Fibroblast of pulmonary artery (primary cell): ENCODE data around the gene AREG.
"Not testable (repeated sequence)": the region's sequence is repeated elsewhere in the genome, so short reads cannot be mapped to it uniquely, and the experiment has no call there.

Experiments used
- DNase-seq: peaks from one replicate; pipeline ENCODE4 v3.0.0-alpha.2; 2010; ENCODE audit warnings: low read depth
- H3K4me3 ChIP-seq: replicated peaks from 2 replicates; pipeline ENCODE4 v1.5.1; 2011; ENCODE audit warnings: low read depth, mild to moderate bottlenecking, control low read depth, low read length, moderate library complexity
- TF ChIP-seq, protein P1 (sequence below): IDR thresholded peaks from 2 replicates; pipeline ENCODE4 v1.5.1; 2011; ENCODE audit warnings: mild to moderate bottlenecking, control low read depth, low read length, inconsistent platforms; ENCODE audit errors: missing control alignments

The AREG gene, protein sequence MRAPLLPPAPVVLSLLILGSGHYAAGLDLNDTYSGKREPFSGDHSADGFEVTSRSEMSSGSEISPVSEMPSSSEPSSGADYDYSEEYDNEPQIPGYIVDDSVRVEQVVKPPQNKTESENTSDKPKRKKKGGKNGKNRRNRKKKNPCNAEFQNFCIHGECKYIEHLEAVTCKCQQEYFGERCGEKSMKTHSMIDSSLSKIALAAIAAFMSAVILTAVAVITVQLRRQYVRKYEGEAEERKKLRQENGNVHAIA

DNA sequence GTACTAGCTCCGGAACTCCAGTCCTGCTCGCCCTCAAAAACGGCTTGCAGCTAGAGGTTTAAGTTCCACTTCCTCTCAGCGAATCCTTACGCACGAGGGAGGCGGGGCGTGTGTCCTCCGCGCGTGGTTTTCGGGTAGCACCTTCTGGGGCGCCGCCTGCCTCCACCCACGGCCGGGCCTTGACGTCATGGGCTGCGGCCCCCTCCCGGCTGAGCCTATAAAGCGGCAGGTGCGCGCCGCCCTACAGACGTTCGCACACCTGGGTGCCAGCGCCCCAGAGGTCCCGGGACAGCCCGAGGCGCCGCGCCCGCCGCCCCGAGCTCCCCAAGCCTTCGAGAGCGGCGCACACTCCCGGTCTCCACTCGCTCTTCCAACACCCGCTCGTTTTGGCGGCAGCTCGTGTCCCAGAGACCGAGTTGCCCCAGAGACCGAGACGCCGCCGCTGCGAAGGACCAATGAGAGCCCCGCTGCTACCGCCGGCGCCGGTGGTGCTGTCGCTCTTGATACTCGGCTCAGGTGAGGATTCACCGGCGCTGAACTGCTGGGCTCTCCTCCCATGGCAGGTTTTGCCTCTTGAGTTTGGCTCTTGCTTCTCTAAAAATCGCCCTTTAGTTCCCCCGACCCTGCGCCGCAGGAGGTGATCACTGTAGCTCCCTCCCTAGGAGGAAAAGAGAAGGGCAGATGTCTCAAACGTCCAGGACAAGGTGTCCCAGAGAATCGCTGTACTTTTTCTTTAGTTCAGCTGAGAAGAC, at the start of gene AREG:
Gene AREG (plus strand): TSS at position 246 of the 752 bp plus-strand sequence. CDS start 210 bp downstream, at position 456.
- peak; percentile 92 for DNase-seq
- TF ChIP-seq, protein P1, sequence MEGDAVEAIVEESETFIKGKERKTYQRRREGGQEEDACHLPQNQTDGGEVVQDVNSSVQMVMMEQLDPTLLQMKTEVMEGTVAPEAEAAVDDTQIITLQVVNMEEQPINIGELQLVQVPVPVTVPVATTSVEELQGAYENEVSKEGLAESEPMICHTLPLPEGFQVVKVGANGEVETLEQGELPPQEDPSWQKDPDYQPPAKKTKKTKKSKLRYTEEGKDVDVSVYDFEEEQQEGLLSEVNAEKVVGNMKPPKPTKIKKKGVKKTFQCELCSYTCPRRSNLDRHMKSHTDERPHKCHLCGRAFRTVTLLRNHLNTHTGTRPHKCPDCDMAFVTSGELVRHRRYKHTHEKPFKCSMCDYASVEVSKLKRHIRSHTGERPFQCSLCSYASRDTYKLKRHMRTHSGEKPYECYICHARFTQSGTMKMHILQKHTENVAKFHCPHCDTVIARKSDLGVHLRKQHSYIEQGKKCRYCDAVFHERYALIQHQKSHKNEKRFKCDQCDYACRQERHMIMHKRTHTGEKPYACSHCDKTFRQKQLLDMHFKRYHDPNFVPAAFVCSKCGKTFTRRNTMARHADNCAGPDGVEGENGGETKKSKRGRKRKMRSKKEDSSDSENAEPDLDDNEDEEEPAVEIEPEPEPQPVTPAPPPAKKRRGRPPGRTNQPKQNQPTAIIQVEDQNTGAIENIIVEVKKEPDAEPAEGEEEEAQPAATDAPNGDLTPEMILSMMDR, result peak; percentile 75
- H3K4me3 ChIP-seq, result peak within 1 kb of the TSS; percentile 67

DNA sequence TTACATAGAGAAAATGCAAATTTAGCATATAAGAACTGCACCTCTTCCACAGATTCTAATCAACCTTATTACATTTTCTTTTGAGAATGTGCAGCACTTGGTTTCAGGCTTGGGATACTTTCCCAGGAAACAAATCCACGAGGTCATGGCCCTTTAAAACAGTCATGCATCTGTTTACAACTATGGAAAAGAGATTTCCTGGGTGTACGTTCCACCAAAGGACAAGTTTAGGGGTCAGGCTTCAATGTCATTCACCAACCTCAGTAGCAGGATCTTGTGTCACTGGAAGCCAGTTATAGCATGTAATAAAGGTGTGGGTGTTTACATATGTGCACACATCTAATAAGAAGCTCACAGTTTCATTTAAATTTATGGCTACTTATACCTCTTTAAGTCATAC, 49.3 kb upstream of the AREG start:
- TF ChIP-seq, protein P1, result no peak
- H3K4me3 ChIP-seq, result no peak overlapping the region

DNA sequence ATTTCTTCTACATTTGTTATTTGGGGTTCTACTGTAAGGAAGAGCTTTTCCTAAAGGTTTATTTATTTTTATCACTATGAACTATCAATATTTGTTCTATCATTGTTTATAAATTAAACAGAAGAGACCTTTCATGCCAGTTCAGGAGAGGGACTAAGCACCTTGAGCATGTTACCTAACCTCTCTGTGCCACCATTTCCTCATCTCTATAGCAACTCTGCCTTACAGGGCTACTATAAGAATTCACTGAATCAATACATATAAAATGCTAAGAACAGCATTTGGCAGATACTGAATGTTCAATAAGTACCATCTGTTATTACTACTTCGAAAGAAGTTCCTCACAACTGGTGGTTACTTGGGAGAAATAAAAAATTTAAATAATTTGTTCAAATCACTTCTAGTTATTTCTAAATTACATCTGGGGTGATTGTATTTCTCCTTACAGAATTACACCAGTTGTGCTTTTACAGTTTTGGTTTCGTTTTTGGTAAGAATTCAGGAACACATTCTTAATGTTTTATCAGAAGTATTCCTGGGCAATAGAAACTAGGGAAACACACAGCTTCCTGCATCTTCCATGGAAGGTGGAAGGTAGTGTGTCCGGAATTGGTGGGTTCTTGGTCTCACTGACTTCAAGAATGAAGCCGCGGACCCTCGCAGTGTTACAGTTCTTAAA, 47.0 kb upstream of the AREG start:
- TF ChIP-seq, protein P1, result no peak
- DNase-seq, result no peak
- H3K4me3 ChIP-seq, result no peak overlapping the region

More for the DNA sequence above, 49.3 kb upstream of the AREG start:
- peak; percentile 31 for DNase-seq

DNA sequence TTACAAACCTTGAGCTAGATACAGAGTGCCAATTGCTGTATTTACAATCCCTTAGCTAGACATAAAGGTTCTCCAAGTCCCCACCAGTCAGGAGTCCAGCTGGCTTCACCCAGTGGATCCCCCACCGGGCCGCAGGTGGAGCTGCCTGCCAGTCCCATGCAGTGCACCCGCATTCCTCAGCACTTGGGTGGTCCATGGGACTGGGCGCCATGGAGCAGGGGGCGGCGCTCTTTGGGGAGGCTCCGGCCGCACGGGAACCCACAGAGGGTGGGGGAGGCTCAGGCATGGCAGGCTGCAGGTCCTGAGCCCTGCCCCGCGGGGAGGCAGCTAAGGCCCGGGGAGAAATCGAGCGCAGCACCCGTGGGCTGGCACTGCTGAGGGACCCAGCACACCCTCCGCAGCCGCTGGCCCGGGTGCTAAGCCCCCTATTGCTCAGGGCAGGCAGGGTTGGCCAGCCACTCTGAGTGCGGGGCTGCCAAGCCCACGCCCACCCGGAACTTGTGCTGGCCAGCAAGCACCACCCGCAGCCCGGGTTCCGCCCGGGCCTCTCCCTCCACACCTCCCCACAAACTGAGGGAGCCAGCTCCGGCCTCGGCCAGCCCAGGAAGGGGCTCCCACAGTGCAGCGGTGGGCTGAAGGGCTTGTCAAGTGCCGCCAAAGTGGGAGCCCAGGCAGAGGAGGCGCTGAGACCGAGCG, 45.9 kb upstream of the AREG start:
- not testable (repeated sequence) for DNase-seq, H3K4me3 ChIP-seq

DNA sequence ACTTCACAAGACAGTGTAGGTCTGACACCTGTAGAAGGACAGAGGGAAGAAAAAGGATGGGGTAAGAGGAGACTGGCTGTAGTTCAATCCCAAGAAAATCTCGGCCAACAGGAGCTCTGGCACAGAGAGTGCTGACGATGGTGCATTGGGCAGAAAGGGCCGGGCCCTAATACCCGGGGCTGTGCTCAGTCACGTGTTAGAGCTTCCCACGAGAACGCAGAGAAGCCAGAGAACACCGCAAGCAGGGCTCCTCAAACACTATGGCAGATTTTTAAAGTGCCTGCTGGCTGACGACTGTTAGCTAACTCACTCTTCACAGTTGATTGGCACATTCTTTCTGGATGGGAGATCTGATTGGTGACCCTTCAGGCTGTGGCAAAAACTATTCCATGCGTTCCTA, 44.5 kb upstream of the AREG start:
- TF ChIP-seq, protein P1, result no peak
- no peak overlapping the region for H3K4me3 ChIP-seq
- no peak for DNase-seq

DNA sequence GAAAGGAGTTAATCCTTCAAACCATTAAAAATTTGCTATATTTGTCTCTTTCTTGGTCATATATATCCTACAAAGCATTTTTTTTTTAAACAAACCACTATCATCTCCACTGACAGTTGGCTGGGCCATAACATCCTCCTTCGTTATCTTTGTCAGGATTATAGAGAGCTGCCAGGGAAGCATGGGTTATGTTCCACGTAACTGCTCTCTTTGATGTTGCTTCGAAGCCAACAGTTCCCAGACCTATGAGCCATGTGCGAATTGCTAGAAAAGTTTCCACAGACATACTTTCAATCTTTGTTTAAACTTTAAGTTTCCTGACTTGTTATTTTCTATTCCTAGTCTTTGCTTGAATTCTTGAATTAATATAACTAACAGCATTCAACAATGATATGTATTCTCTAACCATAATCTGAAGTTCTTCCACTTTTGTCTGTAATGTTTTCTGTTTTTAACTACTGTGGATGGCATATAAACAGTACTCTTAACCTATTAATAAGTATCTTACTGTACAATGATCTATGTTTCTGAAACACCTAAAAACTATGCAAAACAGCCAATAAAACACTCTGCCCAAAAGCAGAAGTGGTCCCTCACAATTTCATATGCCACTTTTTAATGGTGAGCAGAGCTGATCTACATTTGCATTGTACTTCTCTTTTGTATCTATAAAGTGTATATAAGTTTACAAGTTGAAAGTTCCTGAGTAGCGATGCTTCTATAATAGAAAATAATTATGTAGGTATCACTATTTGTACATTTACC, 42.1 kb upstream of the AREG start:
- TF ChIP-seq, protein P1, result no peak
- DNase-seq, result no peak

More for the DNA sequence above, 42.1 kb upstream of the AREG start:
- H3K4me3 ChIP-seq, result no peak overlapping the region
